ACC112 (cell line): Measurements from ENCODE around the gene MLH3.

Experiments used
- H2AFZ ChIP-seq: fragments of 200-600 bp; sonication (generic); one replicate; pipeline ENCODE4 v1.6.0; 2017; ENCODE audit warnings: antibody characterized with exemption, low read length; ENCODE audit not compliant: unreplicated experiment
- H3K27ac ChIP-seq: fragments of 200-600 bp; sonication (generic); 2 replicates; pipeline ENCODE4 v1.5.1; 2014; ENCODE audit warnings: low read depth, mild to moderate bottlenecking, antibody characterized with exemption, low read length, moderate library complexity
- H3K27me3 ChIP-seq: fragments of 200-600 bp; sonication (generic); 2 replicates; pipeline ENCODE4 v1.6.1; 2014; ENCODE audit warnings: mild to moderate bottlenecking, antibody characterized with exemption, low read length, moderate library complexity, mixed read lengths; ENCODE audit not compliant: insufficient read depth
- H3K36me3 ChIP-seq: fragments of 200-600 bp; sonication (generic); 2 replicates; pipeline ENCODE4 v1.6.1; 2016; ENCODE audit warnings: mild to moderate bottlenecking, antibody characterized with exemption, low read length, moderate library complexity, mixed read lengths; ENCODE audit not compliant: insufficient read depth
- H3K4me1 ChIP-seq: fragments of 200-600 bp; sonication (generic); one replicate; pipeline ENCODE4 v1.6.1; 2016; ENCODE audit warnings: low read length, mixed read lengths; ENCODE audit not compliant: insufficient read depth, unreplicated experiment, control insufficient read depth
- H3K4me3 ChIP-seq: fragments of 200-600 bp; sonication (generic); 2 replicates; pipeline ENCODE4 v1.5.1; 2014; ENCODE audit warnings: mild to moderate bottlenecking, low read depth, low read length
- H3K79me2 ChIP-seq: fragments of 200-600 bp; sonication (generic); one replicate; pipeline ENCODE4 v1.6.0; 2016; ENCODE audit warnings: low read length; ENCODE audit not compliant: control insufficient read depth, unreplicated experiment, insufficient read depth

The MLH3 gene

DNA sequence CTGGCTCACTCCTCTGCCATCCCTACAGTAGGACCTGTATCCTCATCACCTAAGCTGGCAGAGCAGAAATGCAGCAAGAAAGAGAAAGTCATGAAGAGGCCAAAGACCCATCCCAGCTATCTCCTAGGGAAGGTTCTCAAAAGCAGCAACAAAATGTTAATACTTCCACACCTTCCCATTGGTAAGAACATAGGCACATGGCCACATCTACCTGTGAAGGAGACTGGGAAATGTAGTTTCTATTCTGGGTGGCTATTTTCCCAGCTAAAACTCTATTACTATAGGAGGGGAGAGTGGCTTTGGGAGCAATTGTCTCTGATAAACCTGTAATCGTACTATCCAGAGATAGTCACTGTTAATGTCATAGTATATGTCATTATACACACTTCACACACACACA lies 62.3 kb downstream of the MLH3 start:
- Histone ChIP-seq H3K27ac (no peak overlapping the region), H3K36me3 (no peaks in the 10 kb centered on the region), H3K4me1 (peaks cover 12% of the 10 kb centered on the region), H3K4me3 (no peak overlapping the region), H2AFZ (no peak overlapping the region), H3K79me2 (no peaks in the 10 kb centered on the region), H3K27me3 (no peaks in the 10 kb centered on the region)

DNA sequence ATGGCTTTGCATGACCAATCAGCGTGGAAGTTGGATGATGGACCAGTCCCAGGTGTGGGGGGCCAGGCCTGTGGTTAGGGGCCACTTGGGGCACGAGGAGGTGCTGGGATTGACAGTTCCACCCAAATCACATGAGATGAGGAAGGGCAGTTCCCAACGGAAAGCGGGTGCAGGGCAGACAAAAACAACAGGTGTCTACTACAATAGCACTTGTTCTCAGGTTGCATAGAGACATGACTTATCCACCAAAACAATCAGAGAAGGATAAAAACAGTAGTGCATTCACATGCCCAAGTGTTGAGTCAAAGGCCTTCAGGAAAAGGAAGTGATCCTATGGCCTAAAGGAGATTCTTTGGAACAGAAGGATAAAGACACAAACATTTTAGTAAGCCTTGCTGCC lies 63.1 kb downstream of the MLH3 start:
- Histone ChIP-seq H3K4me1 (peaks cover 12% of the 10 kb centered on the region), H3K27me3 (no peaks in the 10 kb centered on the region), H2AFZ (no peak overlapping the region), H3K4me3 (no peak overlapping the region), H3K27ac (no peak overlapping the region; the same call in 1 of the 2 replicates), H3K79me2 (no peaks in the 10 kb centered on the region), H3K36me3 (no peaks in the 10 kb centered on the region)

DNA sequence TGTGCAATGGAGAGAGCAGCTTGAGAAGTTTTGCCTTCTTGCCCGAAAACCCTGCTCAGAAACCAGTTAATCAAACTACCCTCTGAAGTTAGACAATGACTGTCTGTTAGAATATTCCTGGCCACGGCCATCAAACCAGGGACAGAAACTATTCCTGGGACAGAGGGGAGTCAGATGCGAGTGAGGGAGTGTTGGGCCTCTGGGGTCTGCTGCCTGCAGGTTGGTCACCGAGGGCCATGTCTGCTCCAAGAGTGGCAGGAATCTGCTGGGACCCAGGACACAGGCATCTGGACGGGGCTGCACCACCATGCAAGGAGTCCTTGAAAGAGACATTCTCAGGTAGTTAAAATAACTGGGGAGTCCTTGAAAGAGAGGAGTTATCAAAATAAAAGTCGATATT lies 65.5 kb downstream of the MLH3 start:
- no peaks in the 10 kb centered on the region for H3K27me3 ChIP-seq
- H3K27ac ChIP-seq = no peak overlapping the region
- no peaks in the 10 kb centered on the region for H3K36me3 ChIP-seq
- no peak overlapping the region for H3K4me3 ChIP-seq
- H3K4me1 ChIP-seq = peaks cover 26% of the 10 kb centered on the region
- H2AFZ ChIP-seq = no peak overlapping the region
- H3K79me2 ChIP-seq = no peaks in the 10 kb centered on the region

DNA sequence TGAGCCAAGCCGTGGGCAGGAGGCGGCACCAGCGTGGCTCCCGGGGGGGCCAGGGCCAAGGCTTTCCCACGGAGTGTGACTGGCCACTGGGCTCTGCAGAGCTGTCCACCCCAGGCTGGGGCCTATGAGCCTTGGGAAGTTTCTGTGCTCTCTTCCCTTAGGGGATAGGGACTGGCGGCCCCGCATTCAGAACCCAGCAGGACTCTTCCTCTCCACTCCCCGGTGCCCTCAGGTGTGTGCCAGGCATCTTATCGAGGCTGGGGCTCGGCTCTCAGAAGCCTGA lies 66.3 kb downstream of the MLH3 start:
- no peak overlapping the region for H3K4me3 ChIP-seq
- H3K4me1 ChIP-seq = peaks cover 34% of the 10 kb centered on the region
- H2AFZ ChIP-seq = no peak overlapping the region
- no peaks in the 10 kb centered on the region for H3K27me3 ChIP-seq
- H3K36me3 ChIP-seq = no peaks in the 10 kb centered on the region
- H3K27ac ChIP-seq = no peak overlapping the region
- H3K79me2 ChIP-seq = no peaks in the 10 kb centered on the region

DNA sequence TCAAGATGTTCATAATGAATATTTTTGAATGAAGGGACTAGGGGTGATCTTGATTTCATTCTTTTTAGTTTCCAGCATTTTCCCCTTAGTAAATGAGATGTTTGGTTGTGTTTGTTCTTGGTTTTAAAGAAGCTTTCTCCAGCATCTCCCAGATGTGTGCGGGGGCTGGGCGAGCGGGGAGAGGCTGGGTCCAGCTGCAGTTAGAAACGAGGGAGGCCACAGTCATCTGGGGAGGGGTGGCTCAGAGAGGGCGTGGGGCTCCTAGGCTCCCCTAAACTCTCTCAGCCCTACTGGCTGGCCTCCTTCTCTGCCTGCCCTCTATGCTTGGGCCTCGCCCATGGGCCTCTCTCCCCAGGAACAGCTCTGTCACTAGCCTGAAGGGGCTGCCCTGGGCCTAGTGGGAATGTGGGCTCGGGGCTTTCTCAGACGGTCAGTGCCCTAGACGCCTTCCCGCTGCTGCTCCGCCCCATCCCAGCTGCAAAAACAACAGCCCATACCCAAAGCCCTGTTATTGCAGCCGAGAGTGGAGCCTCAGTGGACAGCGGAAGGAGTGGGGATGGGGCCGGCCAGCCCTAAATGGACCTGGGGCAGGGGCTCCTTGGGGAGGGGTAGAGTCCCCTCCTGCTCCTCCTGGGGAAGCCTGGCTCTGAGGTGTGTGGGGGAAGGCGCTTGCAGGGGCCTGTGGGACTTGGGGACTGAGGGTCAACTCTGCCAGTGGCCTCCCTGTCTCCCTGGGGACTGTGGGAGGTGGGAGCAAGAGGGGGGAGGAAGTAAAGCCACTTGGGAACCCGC lies 66.8 kb downstream of the MLH3 start:
- Histone ChIP-seq H3K27ac (no peak overlapping the region), H3K4me1 (peaks cover 40% of the 10 kb centered on the region), H2AFZ (no peak overlapping the region), H3K27me3 (no peaks in the 10 kb centered on the region), H3K4me3 (no peak overlapping the region), H3K79me2 (no peaks in the 10 kb centered on the region), H3K36me3 (no peaks in the 10 kb centered on the region)

DNA sequence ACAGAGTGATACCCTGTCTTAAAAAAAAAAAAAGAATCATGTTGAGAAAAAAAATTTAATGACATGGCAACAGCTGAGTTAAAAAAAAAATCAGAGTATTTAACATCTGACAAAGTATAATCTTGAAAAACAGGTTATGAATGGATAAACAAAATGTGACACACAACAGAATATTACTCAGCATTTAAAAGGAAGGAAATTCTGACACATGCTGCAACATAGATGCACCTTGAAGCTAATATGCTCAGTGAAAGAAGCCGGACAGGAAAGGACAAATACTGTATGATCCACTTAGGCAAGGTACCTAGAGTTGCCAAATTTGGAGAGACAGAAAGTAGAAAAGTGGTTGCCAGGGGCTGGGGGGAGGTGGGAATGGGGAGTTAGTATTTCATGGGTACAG lies 67.9 kb downstream of the MLH3 start:
- H3K79me2 ChIP-seq = no peaks in the 10 kb centered on the region
- H3K27ac ChIP-seq = no peak overlapping the region
- peaks cover 36% of the 10 kb centered on the region for H3K4me1 ChIP-seq
- H3K36me3 ChIP-seq = no peaks in the 10 kb centered on the region
- no peak overlapping the region for H2AFZ ChIP-seq
- no peak overlapping the region for H3K4me3 ChIP-seq
- no peaks in the 10 kb centered on the region for H3K27me3 ChIP-seq

DNA sequence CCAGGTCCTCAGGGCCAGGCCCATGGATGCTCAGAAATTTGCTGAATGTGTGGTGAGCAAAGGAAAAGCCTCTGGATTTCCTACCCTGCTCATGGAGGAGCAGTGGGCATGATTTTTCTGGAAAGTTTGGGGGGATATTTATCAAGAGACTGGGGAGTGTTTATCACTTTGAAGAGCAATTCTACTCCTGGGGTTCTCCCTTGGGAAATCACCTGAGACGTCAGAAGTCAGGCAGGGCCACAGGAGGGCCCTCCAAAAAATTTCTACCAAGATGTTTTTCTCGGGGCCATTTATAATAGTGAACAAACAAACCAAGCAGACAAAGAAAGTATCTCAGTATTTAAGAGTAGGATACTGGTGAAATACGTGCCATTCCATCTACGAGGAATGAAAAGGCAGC lies 68.6 kb downstream of the MLH3 start:
- H3K27ac ChIP-seq = no peak overlapping the region
- no peaks in the 10 kb centered on the region for H3K79me2 ChIP-seq
- peaks cover 29% of the 10 kb centered on the region for H3K4me1 ChIP-seq
- no peak overlapping the region for H2AFZ ChIP-seq
- H3K36me3 ChIP-seq = no peaks in the 10 kb centered on the region
- no peak overlapping the region for H3K4me3 ChIP-seq
- H3K27me3 ChIP-seq = no peaks in the 10 kb centered on the region

DNA sequence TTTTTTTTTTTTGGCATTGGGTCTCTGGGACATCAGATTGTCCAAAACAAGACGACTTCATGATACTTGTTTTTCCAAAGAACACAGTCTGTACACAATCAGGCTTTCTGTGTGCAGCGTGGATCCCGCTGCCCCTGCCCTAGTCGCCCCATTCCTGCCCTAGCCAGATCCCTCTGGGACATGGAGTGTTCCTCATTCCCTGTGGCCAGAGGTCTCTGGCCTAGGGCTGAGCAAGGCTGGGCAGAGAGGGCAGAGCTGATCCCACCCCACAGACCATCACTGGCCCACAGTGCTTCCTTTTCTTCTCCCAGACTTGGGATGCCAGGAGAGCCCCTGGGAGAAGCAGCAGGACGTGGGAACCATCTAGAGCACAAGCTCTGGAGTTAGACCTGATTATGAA lies 69.4 kb downstream of the MLH3 start:
- no peaks in the 10 kb centered on the region for H3K36me3 ChIP-seq
- no peak overlapping the region for H2AFZ ChIP-seq
- no peak overlapping the region for H3K4me3 ChIP-seq
- H3K79me2 ChIP-seq = no peaks in the 10 kb centered on the region
- no peak overlapping the region for H3K27ac ChIP-seq
- peaks cover 29% of the 10 kb centered on the region for H3K4me1 ChIP-seq
- no peaks in the 10 kb centered on the region for H3K27me3 ChIP-seq

DNA sequence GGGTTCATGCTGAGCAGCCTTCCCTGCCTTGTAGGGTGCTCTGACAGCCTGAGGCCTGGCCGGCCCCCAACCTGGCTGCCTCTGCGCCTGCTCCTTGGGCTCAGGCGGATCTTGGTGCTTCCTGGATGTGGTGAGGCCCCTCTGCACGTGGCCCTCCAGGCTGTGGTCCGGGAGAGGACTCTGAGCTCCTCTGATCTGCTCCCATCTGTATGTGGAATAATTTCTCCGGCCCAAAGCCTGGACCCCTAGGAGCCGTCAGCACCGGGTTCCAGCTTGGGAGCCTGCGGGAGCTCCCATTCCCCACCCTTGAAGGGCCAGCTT lies 69.8 kb downstream of the MLH3 start:
- no peaks in the 10 kb centered on the region for H3K36me3 ChIP-seq
- no peak overlapping the region for H3K4me3 ChIP-seq
- H3K79me2 ChIP-seq = no peaks in the 10 kb centered on the region
- H3K27ac ChIP-seq = no peak overlapping the region
- H2AFZ ChIP-seq = no peak overlapping the region
- H3K27me3 ChIP-seq = no peaks in the 10 kb centered on the region
- peaks cover 29% of the 10 kb centered on the region for H3K4me1 ChIP-seq

DNA sequence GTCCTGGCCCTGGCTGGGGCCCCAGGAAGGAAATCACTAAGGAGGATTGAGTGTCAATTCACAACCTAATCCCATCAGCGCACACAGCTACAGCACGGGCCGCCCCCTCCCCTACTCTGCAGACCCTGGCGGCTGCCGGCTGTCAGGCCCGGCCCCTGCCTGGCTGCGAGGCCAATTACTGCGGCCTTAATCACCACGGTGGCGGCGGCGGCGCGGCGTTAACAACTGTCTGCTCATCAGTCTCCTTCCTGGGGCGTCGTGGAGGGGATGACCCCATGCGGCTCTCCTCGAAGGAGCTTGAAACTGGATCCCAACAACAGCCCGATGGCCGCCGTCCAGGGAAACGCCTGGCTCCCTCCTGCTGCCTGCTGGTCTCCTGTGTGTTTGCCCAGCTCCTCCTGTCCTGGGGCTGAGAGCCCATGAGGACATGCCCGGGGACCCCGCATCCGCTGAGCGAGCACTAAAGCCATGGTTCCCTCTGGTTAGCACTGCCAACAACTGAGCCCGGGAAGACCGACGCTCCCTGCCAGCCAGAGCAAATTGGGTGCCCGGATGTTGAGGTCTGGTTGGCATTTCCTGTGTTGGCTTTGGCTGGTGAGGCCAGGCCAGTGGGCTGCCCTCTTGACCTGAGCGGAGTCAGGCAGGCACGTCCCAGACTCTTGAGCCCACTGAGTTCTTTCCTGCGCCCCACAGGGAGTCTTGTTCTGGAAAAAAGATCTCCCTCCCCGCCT lies 70.4 kb downstream of the MLH3 start:
- Histone ChIP-seq H2AFZ (no peak overlapping the region), H3K4me1 (peaks cover 29% of the 10 kb centered on the region), H3K27ac (no peak overlapping the region), H3K79me2 (no peaks in the 10 kb centered on the region), H3K4me3 (no peak overlapping the region), H3K36me3 (no peaks in the 10 kb centered on the region), H3K27me3 (no peaks in the 10 kb centered on the region)

DNA sequence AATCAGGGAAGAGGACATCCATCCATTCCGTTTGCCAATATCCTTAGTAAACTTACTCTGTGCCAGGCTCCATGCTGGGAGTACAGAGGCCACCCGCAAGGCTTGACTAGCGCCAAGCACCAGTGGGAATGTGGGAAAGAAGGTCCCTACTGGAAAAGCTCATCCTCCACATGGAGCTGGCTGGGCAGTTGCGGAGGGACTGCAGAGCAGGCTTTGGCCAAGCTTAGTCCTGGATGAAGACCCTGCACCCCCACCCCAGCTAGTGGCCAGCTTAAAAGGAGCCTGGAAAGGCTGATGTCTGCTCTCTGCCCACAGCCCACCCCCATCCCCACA lies 70.9 kb downstream of the MLH3 start:
- Histone ChIP-seq H3K36me3 (no peaks in the 10 kb centered on the region), H3K27ac (no peak overlapping the region), H3K27me3 (no peaks in the 10 kb centered on the region), H3K4me3 (no peak overlapping the region), H2AFZ (no peak overlapping the region), H3K4me1 (peaks cover 29% of the 10 kb centered on the region), H3K79me2 (no peaks in the 10 kb centered on the region)
